GM19239 (cell line): ENCODE measurements around the gene MRAS.
"Not testable (repeated sequence)": the region's sequence is repeated elsewhere in the genome, so short reads cannot be mapped to it uniquely, and the experiment has no call there.

Experiments used
- DNase-seq: peaks from one replicate; pipeline ENCODE4 v3.0.0; 2011; ENCODE audit warnings: low spot score; ENCODE audit not compliant: insufficient read length
- FAIRE-seq: peaks from 2 replicates; lab custom pipeline; 2011; peaks lifted over from hg19 to GRCh38; lab: Jason Lieb, UNC

Gene MRAS

GRCh38 chr3:138438896-138439295 is 90.5 kb downstream of the MRAS start:
- FAIRE-seq: no peak

GRCh38 chr3:138439646-138440045 is 91.3 kb downstream of the MRAS start:
- FAIRE-seq (no peak), DNase-seq (no peak)

More at GRCh38 chr3:138438896-138439295, 90.5 kb downstream of the MRAS start:
- no peak for DNase-seq

GRCh38 chr3:138440121-138440521 is 91.7 kb downstream of the MRAS start:
- DNase-seq: no peak
- FAIRE-seq: no peak

- FAIRE-seq: no peak
- no peak for DNase-seq
Measured at GRCh38 chr3:138440596-138440995, 92.2 kb downstream of the MRAS start.

- FAIRE-seq: no peak
- DNase-seq: no peak
Measured at GRCh38 chr3:138441256-138441655, 92.9 kb downstream of the MRAS start.

GRCh38 chr3:138441742-138442141 is 93.4 kb downstream of the MRAS start:
- DNase-seq: no peak
- FAIRE-seq: no peak

GRCh38 chr3:138442433-138442832 is 94.1 kb downstream of the MRAS start:
- no peak for DNase-seq

GRCh38 chr3:138443091-138443490 is 94.7 kb downstream of the MRAS start:
- FAIRE-seq: no peak

More at GRCh38 chr3:138442433-138442832, 94.1 kb downstream of the MRAS start:
- no peak for FAIRE-seq

GRCh38 chr3:138443521-138444503 is 95.4 kb downstream of the MRAS start:
- DNase-seq (no peak), FAIRE-seq (no peak)

More at GRCh38 chr3:138443091-138443490, 94.7 kb downstream of the MRAS start:
- DNase-seq: no peak

GRCh38 chr3:138445236-138445635 is 96.9 kb downstream of the MRAS start:
- no peak for FAIRE-seq
- no peak for DNase-seq

- DNase-seq (no peak), FAIRE-seq (no peak)
Measured at GRCh38 chr3:138445654-138446053, 97.3 kb downstream of the MRAS start.

- no peak for FAIRE-seq
- DNase-seq: no peak
Measured at GRCh38 chr3:138448631-138449030, 100.3 kb downstream of the MRAS start.

GRCh38 chr3:138449490-138449889 is 101.1 kb downstream of the MRAS start:
- FAIRE-seq: no peak
- DNase-seq: no peak

- no peak for DNase-seq
- no peak for FAIRE-seq
Measured at GRCh38 chr3:138450181-138450580, 101.8 kb downstream of the MRAS start.

GRCh38 chr3:138450704-138451424 is 102.5 kb downstream of the MRAS start:
- FAIRE-seq (no peak), DNase-seq (no peak)

GRCh38 chr3:138451595-138452162 is 103.3 kb downstream of the MRAS start:
- FAIRE-seq (no peak), DNase-seq (no peak)

- FAIRE-seq (no peak), DNase-seq (no peak)
Measured at GRCh38 chr3:138452436-138452835, 104.1 kb downstream of the MRAS start.

- DNase-seq, FAIRE-seq: not testable (repeated sequence)
Measured at GRCh38 chr3:138453940-138454339, 105.6 kb downstream of the MRAS start.
